Endothelial cell of umbilical vein (primary cell): Measurements from ENCODE around the gene CCDC187. TPM values are rescaled to one million over a fixed set of nuclear protein-coding genes. Genes with fewer than 3 reads are reported as not detected.

Source experiments
- BruUV-seq: library from RNA; stranded (reverse); fragments of 400-500 nt; replicated peaks from 2 replicates; lab custom pipeline; 2021; lab: Mats Ljungman, UMichigan
- CTCF ChIA-PET: fragments of 300-600, 350-600 bp; sonication (Branson Sonifier 250); formaldehyde crosslinking; loops from one replicate; lab custom pipeline; 2021; ENCODE audit warnings: antibody characterized with exemption, inconsistent platforms; lab: Charles Lee
- POLR2A ChIA-PET: fragments of 300-600, 350-600 bp; sonication (Branson Sonifier 250); formaldehyde crosslinking; loops from one replicate; lab custom pipeline; 2021; ENCODE audit warnings: antibody characterized with exemption, inconsistent platforms; lab: Charles Lee
- DNase-seq: peaks from one replicate; pipeline ENCODE4 v3.0.0-alpha.2; 2011; ENCODE audit warnings: low read depth, low spot score
- FAIRE-seq: peaks from 2 replicates; lab custom pipeline; 2011; peaks lifted over from hg19 to GRCh38; lab: Jason Lieb, UNC
- H2AFZ ChIP-seq: 2 replicates; pipeline ENCODE4 v1.6.0; 2012; ENCODE audit warnings: low read depth, low read length, control low read depth, inconsistent platforms
- H3K27ac ChIP-seq: 2 replicates; pipeline ENCODE4 v1.5.1; 2011; ENCODE audit warnings: low read depth, mild to moderate bottlenecking, control low read depth, low read length, moderate library complexity; ENCODE audit not compliant: insufficient read depth
- H3K27me3 ChIP-seq, 2 experiments: 2 replicates each; pipeline versions ENCODE4 v1.6.0 to v1.6.1; 2011; ENCODE audit warnings: low read length in 2 of 2, mixed read lengths in 1 of 2; ENCODE audit not compliant: control insufficient read depth in 2 of 2, insufficient read depth in 2 of 2
- H3K36me3 ChIP-seq, 2 experiments: 2 replicates in 1 of 2; 3 replicates in 1 of 2; pipeline ENCODE4 v1.5.1; 2011; ENCODE audit warnings: low read length in 2 of 2, mild to moderate bottlenecking in 1 of 2, moderate library complexity in 1 of 2; ENCODE audit not compliant: control insufficient read depth in 2 of 2, insufficient read depth in 2 of 2; ENCODE audit errors: extremely low read depth in 1 of 2
- H3K4me1 ChIP-seq: 3 replicates; pipeline ENCODE4 v1.5.1; 2011; ENCODE audit warnings: mild to moderate bottlenecking, low read length; ENCODE audit not compliant: control insufficient read depth, insufficient read depth; ENCODE audit errors: extremely low read depth
- H3K4me2 ChIP-seq: 2 replicates; pipeline ENCODE4 v1.6.1; 2011; ENCODE audit warnings: low read length, control low read depth, mixed read lengths; ENCODE audit not compliant: insufficient read depth
- H3K4me3 ChIP-seq, 3 experiments: fragments of 200-600 bp in 1 of 3; sonication (generic), shearing (Covaris generic) in 1 of 3; replicated peaks in 1 of 3; 2 replicates each; pipeline ENCODE4 v1.5.1; 2011 to 2016; ENCODE audit warnings: control low read depth in 3 of 3, low read length in 3 of 3, mild to moderate bottlenecking in 2 of 3, inconsistent platforms in 1 of 3, low read depth in 1 of 3, moderate library complexity in 1 of 3; ENCODE audit not compliant: insufficient read depth in 1 of 3
- H3K79me2 ChIP-seq: 2 replicates; pipeline ENCODE4 v1.6.0; 2012; ENCODE audit warnings: low read length, inconsistent platforms; ENCODE audit not compliant: control insufficient read depth, insufficient read depth
- H3K9ac ChIP-seq: replicated peaks from 2 replicates; pipeline ENCODE3; 2011; ENCODE audit warnings: low read length, control low read depth; ENCODE audit not compliant: insufficient read depth; ENCODE audit errors: extremely low read depth
- H3K9me1 ChIP-seq: replicated peaks from 3 replicates; pipeline ENCODE4 v1.6.0; 2011; ENCODE audit warnings: mild to moderate bottlenecking, low read length; ENCODE audit not compliant: control insufficient read depth, insufficient read depth; ENCODE audit errors: extremely low read depth
- H3K9me3 ChIP-seq: replicated peaks from 2 replicates; pipeline ENCODE4 v1.5.1; 2012; ENCODE audit warnings: low read length, inconsistent platforms; ENCODE audit not compliant: control insufficient read depth, insufficient read depth
- H4K20me1 ChIP-seq: replicated peaks from 2 replicates; pipeline ENCODE3; 2011; ENCODE audit warnings: mild to moderate bottlenecking, low read length; ENCODE audit not compliant: control insufficient read depth, insufficient read depth; ENCODE audit errors: extremely low read depth
- CTCF ChIP-seq, 2 donors: IDR thresholded peaks; 1 replicate in 1 of 2; 2 replicates in 1 of 2; pipeline ENCODE4 v1.5.1; 2011; ENCODE audit warnings: low read length in 2 of 2, mild to moderate bottlenecking in 2 of 2, moderate library complexity in 2 of 2, control low read depth in 1 of 2, inconsistent platforms in 1 of 2, low read depth in 1 of 2; ENCODE audit not compliant: insufficient read depth in 1 of 2; ENCODE audit errors: extremely low read depth in 1 of 2
- EZH2 ChIP-seq: IDR thresholded peaks from 2 replicates; pipeline ENCODE4 v1.6.1; 2012; ENCODE audit warnings: borderline replicate concordance, low read depth, mild to moderate bottlenecking, moderate library complexity, low read length, inconsistent platforms; ENCODE audit not compliant: severe bottlenecking
- FOS ChIP-seq: IDR thresholded peaks from 2 replicates; pipeline ENCODE4 v1.6.1; 2011; ENCODE audit warnings: mild to moderate bottlenecking, low read length, moderate library complexity, borderline replicate concordance; ENCODE audit not compliant: insufficient read depth
- GATA2 ChIP-seq: IDR thresholded peaks from 2 replicates; pipeline ENCODE4 v1.7.0; 2011; ENCODE audit warnings: low read depth, mild to moderate bottlenecking, moderate library complexity, mixed read lengths, low read length; ENCODE audit not compliant: insufficient read length, insufficient read depth
- JUN ChIP-seq: IDR thresholded peaks from 2 replicates; pipeline ENCODE4 v1.6.1; 2011; ENCODE audit warnings: borderline replicate concordance, low read depth; ENCODE audit not compliant: insufficient read length, insufficient read depth
- MYC ChIP-seq: IDR thresholded peaks from one replicate; pipeline ENCODE4 v1.6.1; 2011; ENCODE audit warnings: mild to moderate bottlenecking, low read depth, low read length
- POLR2A ChIP-seq: IDR thresholded peaks from 2 replicates; pipeline ENCODE4 v1.6.1; 2012; ENCODE audit warnings: low read depth, mild to moderate bottlenecking, control low read depth, low read length
- POLR2AphosphoS5 ChIP-seq: IDR thresholded peaks from 2 replicates; pipeline ENCODE4 v1.6.1; 2012; ENCODE audit warnings: low read depth, mild to moderate bottlenecking, control low read depth, low read length, moderate library complexity; ENCODE audit not compliant: insufficient read depth
- dilution Hi-C: fragments of 300-500 bp; cut with MboI; formaldehyde crosslinking; loops from one replicate; pipeline ENCODE4 v1.15.0; 2019; ENCODE audit warnings: low sequenced_read_pairs; ENCODE audit not compliant: extremely low pct_ligation_motif_present
- intact Hi-C: fragments of 100-400 bp; cut with micrococcal nuclease; formaldehyde crosslinking; loops from one replicate; pipeline ENCODE4 v1.10.0; 2022
- polyA plus RNA-seq, 4 experiments: library from polyadenylated mRNA; depleted of rRNA in 3 of 4; stranded (reverse) in 3 of 4; unstranded in 1 of 4; fragments of >200 nt; gene quantifications; 2 replicates each; pipeline versions ENCODE4 v1.2.1 to v1.2.3, GENCODE V29; 2011 to 2012; ENCODE audit warnings: missing spikeins in 1 of 4
- total RNA-seq: library from RNA; stranded (reverse); gene quantifications from 2 replicates; pipeline ENCODE4 v1.2.3, GENCODE V29; 2021
- TF ChIP-seq, protein P1 (sequence below): IDR thresholded peaks from 2 replicates; pipeline ENCODE4 v1.6.1; 2011; ENCODE audit not compliant: insufficient read depth, insufficient read length

The CCDC187 gene
- total and polyA plus RNA-seq, 2 donors (not counting 3 experiments of a cell fraction or from before 2014, with no cell fraction given) = not detected

DNA sequence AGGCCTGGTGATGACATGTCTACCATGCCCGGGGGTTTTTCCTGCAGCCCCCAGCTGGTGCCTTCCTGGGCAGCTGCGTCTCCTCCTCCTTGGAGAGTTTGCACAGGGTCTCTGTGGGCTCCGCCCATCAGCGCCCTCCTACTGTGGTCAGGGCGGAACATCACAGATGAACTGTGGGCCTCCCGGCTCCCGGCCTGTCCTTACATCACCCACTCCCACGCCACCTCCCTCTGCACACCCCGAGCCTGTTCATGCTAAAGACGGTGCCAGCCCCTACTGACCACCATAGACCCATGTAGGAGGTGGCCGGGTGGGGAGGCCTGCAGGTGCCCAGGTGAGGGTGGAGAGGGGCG, 36.0 kb upstream of the CCDC187 start:
- no peak overlapping the region for H2AFZ ChIP-seq
- ChIA-PET POLR2A (no interaction called here), CTCF (interaction anchor here (0.6 to 1.0 kb wide), 3 partner anchors 23 to 53 kb away, joined by 3 to 4 read pairs (median 3); partner anchors contain the start of gene DNLZ)
- H3K36me3 ChIP-seq = peaks cover 5 to 31% of the 10 kb centered on the region in 2 experiments
- H3K9ac ChIP-seq = no peak overlapping the region
- H3K27ac ChIP-seq = no peak overlapping the region
- H3K79me2 ChIP-seq = no peaks in the 10 kb centered on the region
- H4K20me1 ChIP-seq = no peaks in the 10 kb centered on the region
- no peak overlapping the region for H3K4me2 ChIP-seq
- DNase-seq (no peak), FAIRE-seq (no peak)
- intact Hi-C loops = loop anchor here (1.0 kb wide), 1 partner anchor 60 kb away; the partner anchor contains the start of gene SNAPC4
- no peaks in the 10 kb centered on the region for H3K27me3 ChIP-seq
- peaks cover 5% of the 10 kb centered on the region for H3K4me1 ChIP-seq
- no peak overlapping the region for H3K4me3 ChIP-seq
- dilution Hi-C loops = no loop called here
- no TSS peak for BruUV-seq
- no peaks in the 10 kb centered on the region for H3K9me3 ChIP-seq
- H3K9me1 ChIP-seq = no peaks in the 10 kb centered on the region
- no peak for TF ChIP-seq MYC
- TF ChIP-seq GATA2 = no peak
- TF ChIP-seq POLR2AphosphoS5 = no peak
- TF ChIP-seq JUN = no peak
- TF ChIP-seq EZH2 = no peak
- no peak for TF ChIP-seq FOS
- TF ChIP-seq, protein P1, sequence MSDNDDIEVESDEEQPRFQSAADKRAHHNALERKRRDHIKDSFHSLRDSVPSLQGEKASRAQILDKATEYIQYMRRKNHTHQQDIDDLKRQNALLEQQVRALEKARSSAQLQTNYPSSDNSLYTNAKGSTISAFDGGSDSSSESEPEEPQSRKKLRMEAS = no peak
- TF ChIP-seq CTCF (IDR thresholded peaks at IDR 0.05; ENCODE audit: extremely low read depth in 1 of 2, insufficient read depth in 1 of 2, low read depth in 1 of 2, low read length in 2 of 2) = no peak
- TF ChIP-seq POLR2A = no peak
